Measurements from ENCODE around the gene KRTAP10-1. TPM values are rescaled to one million over a fixed set of nuclear protein-coding genes. Genes with fewer than 3 reads are reported as not detected.

The KRTAP10-1 gene
- not detected in 2 replicates for total RNA-seq

GRCh38 chr21:44539991-44540666 is at the start of gene KRTAP10-1:
Gene KRTAP10-1 (minus strand): TSS chr21:44540195. CDS start chr21:44540150, 45 bp downstream.

GRCh38 chr21:44580231-44580821 is 40.3 kb upstream of the KRTAP10-1 start, which contains the start of gene KRTAP10-5:
Gene KRTAP10-5 (minus strand): TSS chr21:44580604. CDS start chr21:44580578, 26 bp downstream.

GRCh38 chr21:44573630-44574456 is 33.8 kb upstream of the KRTAP10-1 start, which contains the start of gene KRTAP10-4:
Gene KRTAP10-4 (plus strand): TSS chr21:44573729. CDS start chr21:44573759, 30 bp downstream.

GRCh38 chr21:44558695-44559094 is 18.7 kb upstream of the KRTAP10-1 start, which contains the start of gene KRTAP10-3:
Gene KRTAP10-3 (minus strand): TSS chr21:44558795. CDS start chr21:44558715, 80 bp downstream.

GRCh38 chr21:44551340-44551961 is 11.5 kb upstream of the KRTAP10-1 start, which contains the start of gene KRTAP10-2:
Gene KRTAP10-2 (minus strand): TSS chr21:44551505. CDS start chr21:44551458, 47 bp downstream.

Other genes starting within 250 kb of the KRTAP10-1 start
- gene PFKL, start 240.1 kb downstream of the KRTAP10-1 start, total RNA-seq = 96.3 and 149 TPM in 2 replicates
- gene CFAP410, start 200.8 kb downstream of the KRTAP10-1 start, total RNA-seq = 18.7 and 21.5 TPM in 2 replicates
- not detected in 2 replicates for gene TRPM2, start 186.6 kb downstream of the KRTAP10-1 start, total RNA-seq
- gene LRRC3, start 84.7 kb downstream of the KRTAP10-1 start, total RNA-seq = 3.0 and 3.5 TPM in 2 replicates
- not detected in 2 replicates for gene KRTAP10-2, start 11.3 kb upstream of the KRTAP10-1 start, total RNA-seq
- not detected in 2 replicates for gene KRTAP10-3, start 18.6 kb upstream of the KRTAP10-1 start, total RNA-seq
- gene KRTAP10-4, start 33.5 kb upstream of the KRTAP10-1 start, total RNA-seq = not detected in 2 replicates
- gene KRTAP10-5, start 40.4 kb upstream of the KRTAP10-1 start, total RNA-seq = not detected in 2 replicates
- gene KRTAP10-6, start 52.3 kb upstream of the KRTAP10-1 start, total RNA-seq = not detected in 2 replicates
- gene KRTAP10-7, start 60.4 kb upstream of the KRTAP10-1 start, total RNA-seq = not detected in 2 replicates
- gene KRTAP10-8, start 71.9 kb upstream of the KRTAP10-1 start, total RNA-seq = not detected in 2 replicates
- not detected in 2 replicates for gene KRTAP10-9, start 86.9 kb upstream of the KRTAP10-1 start, total RNA-seq
- gene KRTAP10-10, start 97.2 kb upstream of the KRTAP10-1 start, total RNA-seq = not detected in 2 replicates
- not detected in 2 replicates for gene KRTAP10-11, start 106.2 kb upstream of the KRTAP10-1 start, total RNA-seq
- not detected in 2 replicates for gene KRTAP12-4, start 114.5 kb upstream of the KRTAP10-1 start, total RNA-seq
- not detected in 2 replicates for gene KRTAP12-3, start 117.7 kb upstream of the KRTAP10-1 start, total RNA-seq
- not detected in 2 replicates for gene KRTAP12-2, start 126.7 kb upstream of the KRTAP10-1 start, total RNA-seq
- not detected in 2 replicates for gene KRTAP12-1, start 142.0 kb upstream of the KRTAP10-1 start, total RNA-seq
- not detected in 2 replicates for gene KRTAP10-12, start 157.0 kb upstream of the KRTAP10-1 start, total RNA-seq
- not detected in 2 replicates for gene TSPEAR, start 171.4 kb upstream of the KRTAP10-1 start, total RNA-seq

Data from pericardium fibroblast (primary cell).